Measurements from ENCODE around the gene NISCH.

The NISCH gene

GRCh38 chr3:52501046-52501445, 45.6 kb downstream of the NISCH start:
- Mint-ChIP-seq H3K9me3 (no peaks in the 10 kb centered on the region), H3K4me3 (no peak overlapping the region), H3K4me1 (peaks cover 19% of the 10 kb centered on the region), H3K27me3 (peaks cover 18% of the 10 kb centered on the region), H3K36me3 (no peaks in the 10 kb centered on the region), H3K27ac (no peak overlapping the region)
- ATAC-seq: no peak

DNA sequence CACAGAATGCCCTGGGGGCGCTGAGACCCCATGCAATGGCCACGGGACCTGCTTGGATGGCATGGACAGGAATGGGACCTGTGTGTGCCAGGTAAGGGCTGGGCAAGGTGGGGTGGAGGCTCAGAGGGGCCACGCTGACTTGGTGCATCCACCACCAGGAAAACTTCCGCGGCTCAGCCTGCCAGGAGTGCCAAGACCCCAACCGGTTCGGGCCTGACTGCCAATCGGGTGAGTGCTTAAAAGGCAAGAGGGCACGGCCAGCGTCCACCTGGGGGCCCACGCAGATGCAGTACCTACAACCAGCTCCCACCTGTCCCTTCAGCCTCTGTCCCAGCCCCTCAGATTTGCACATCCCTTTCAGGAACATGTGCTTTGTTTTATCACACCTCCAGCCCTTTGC, 46.6 kb downstream of the NISCH start:
- H3K9me3 Mint-ChIP-seq: no peaks in the 10 kb centered on the region
- peaks cover 22% of the 10 kb centered on the region for H3K27me3 Mint-ChIP-seq
- no peak overlapping the region for H3K4me3 Mint-ChIP-seq
- H3K27ac Mint-ChIP-seq: no peak overlapping the region
- peaks cover 19% of the 10 kb centered on the region for H3K4me1 Mint-ChIP-seq
- no peak for ATAC-seq
- no peaks in the 10 kb centered on the region for H3K36me3 Mint-ChIP-seq

GRCh38 chr3:52502808-52503350, 47.5 kb downstream of the NISCH start:
- no peaks in the 10 kb centered on the region for H3K9me3 Mint-ChIP-seq
- no peaks in the 10 kb centered on the region for H3K36me3 Mint-ChIP-seq
- H3K4me3 Mint-ChIP-seq: no peak overlapping the region
- ATAC-seq: no peak
- H3K27ac Mint-ChIP-seq: no peak overlapping the region
- peaks cover 22% of the 10 kb centered on the region for H3K27me3 Mint-ChIP-seq
- peaks cover 19% of the 10 kb centered on the region for H3K4me1 Mint-ChIP-seq

DNA sequence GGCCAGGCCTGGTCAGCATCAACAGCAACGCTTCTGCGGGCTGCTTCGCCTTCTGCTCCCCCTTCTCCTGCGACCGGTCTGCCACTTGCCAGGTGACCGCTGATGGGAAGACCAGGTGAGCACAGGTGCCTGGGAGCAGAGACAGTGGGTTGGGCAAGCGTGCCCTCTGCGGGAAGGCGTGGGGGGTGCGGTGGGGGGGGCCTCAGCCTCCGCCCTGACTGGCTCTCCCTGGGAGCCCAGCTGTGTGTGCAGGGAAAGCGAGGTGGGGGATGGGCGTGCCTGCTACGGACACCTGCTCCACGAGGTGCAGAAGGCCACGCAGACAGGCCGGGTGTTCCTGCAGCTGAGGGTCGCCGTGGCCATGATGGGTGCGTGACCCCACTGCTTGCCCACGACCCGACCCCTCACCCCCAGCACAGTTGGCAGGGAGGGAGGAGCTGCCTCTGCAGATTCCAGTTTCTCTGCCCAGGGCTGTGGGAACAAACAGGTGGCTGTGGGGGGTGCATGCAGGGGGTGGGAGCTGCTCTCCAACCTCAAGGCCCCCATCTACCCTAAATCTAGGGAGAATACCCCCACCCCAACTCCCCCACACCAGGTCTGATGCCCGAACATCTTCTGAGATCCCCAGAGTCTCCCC, 48.5 kb downstream of the NISCH start:
- Mint-ChIP-seq H3K9me3 (no peaks in the 10 kb centered on the region), H3K4me1 (peaks cover 12% of the 10 kb centered on the region), H3K27me3 (peaks cover 22% of the 10 kb centered on the region), H3K4me3 (no peak overlapping the region), H3K36me3 (no peaks in the 10 kb centered on the region), H3K27ac (no peak overlapping the region)
- ATAC-seq: no peak

GRCh38 chr3:52504977-52505376, 49.6 kb downstream of the NISCH start:
- H3K4me3 Mint-ChIP-seq: no peak overlapping the region
- H3K27ac Mint-ChIP-seq: no peak overlapping the region
- peaks cover 22% of the 10 kb centered on the region for H3K27me3 Mint-ChIP-seq
- peaks cover 4% of the 10 kb centered on the region for H3K4me1 Mint-ChIP-seq
- ATAC-seq: no peak
- H3K9me3 Mint-ChIP-seq: no peaks in the 10 kb centered on the region
- H3K36me3 Mint-ChIP-seq: no peaks in the 10 kb centered on the region

GRCh38 chr3:52506266-52506966, 51.0 kb downstream of the NISCH start:
- Mint-ChIP-seq H3K27ac (no peak overlapping the region), H3K36me3 (no peaks in the 10 kb centered on the region), H3K4me1 (no peaks in the 10 kb centered on the region), H3K4me3 (no peak overlapping the region), H3K9me3 (no peaks in the 10 kb centered on the region), H3K27me3 (peaks cover 22% of the 10 kb centered on the region)
- no peak for ATAC-seq

GRCh38 chr3:52507359-52507758, 52.0 kb downstream of the NISCH start:
- ATAC-seq: no peak
- H3K4me1 Mint-ChIP-seq: no peaks in the 10 kb centered on the region
- no peaks in the 10 kb centered on the region for H3K9me3 Mint-ChIP-seq
- no peak overlapping the region for H3K4me3 Mint-ChIP-seq
- H3K27ac Mint-ChIP-seq: no peak overlapping the region
- no peaks in the 10 kb centered on the region for H3K36me3 Mint-ChIP-seq
- H3K27me3 Mint-ChIP-seq: peaks cover 22% of the 10 kb centered on the region

DNA sequence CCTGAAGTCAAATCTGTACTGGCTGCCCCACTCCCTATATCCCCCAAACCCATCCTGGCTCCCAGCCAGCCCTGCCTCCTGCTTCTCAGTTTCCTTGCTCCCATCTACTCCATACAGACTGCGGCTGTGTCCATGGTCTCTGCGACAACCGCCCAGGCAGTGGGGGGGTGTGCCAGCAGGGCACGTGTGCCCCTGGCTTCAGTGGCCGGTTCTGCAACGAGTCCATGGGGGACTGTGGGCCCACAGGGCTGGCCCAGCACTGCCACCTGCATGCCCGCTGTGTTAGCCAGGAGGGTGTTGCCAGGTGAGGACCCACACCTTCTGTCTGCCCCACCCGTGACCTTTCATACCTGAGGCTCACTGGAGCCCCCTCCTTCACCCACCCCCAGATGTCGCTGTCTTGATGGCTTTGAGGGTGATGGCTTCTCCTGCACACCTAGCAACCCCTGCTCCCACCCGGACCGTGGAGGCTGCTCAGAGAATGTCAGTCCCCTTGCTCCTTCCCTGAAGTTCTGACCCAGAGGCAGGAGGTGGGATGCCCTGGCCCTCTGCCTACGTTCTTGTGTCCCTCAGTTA, 54.4 kb downstream of the NISCH start:
- peaks cover 30% of the 10 kb centered on the region for H3K27me3 Mint-ChIP-seq
- H3K9me3 Mint-ChIP-seq: no peaks in the 10 kb centered on the region
- no peak for ATAC-seq
- no peak overlapping the region for H3K27ac Mint-ChIP-seq
- H3K4me3 Mint-ChIP-seq: no peak overlapping the region
- H3K36me3 Mint-ChIP-seq: no peaks in the 10 kb centered on the region
- no peaks in the 10 kb centered on the region for H3K4me1 Mint-ChIP-seq

DNA sequence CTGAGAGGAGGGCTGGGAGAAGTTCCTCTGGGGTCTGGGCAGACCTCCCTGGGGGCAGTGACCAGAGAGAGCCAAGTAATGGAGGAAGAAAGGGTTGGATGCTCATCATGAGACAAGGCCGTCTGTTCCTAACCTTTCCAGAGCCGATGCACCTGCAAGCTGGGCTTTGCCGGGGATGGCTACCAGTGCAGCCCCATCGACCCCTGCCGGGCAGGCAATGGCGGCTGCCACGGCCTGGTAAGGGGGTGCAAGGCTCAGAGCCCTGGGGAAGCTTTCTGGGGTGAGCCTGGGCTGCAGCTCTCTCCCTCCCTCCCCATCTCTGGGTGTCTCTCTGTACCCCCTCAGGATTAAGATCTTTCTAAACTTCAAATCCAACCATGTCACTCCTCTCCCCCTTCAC, 56.1 kb downstream of the NISCH start:
- Mint-ChIP-seq H3K4me3 (no peak overlapping the region), H3K9me3 (no peaks in the 10 kb centered on the region)

GRCh38 chr3:52512105-52512504, 56.7 kb downstream of the NISCH start:
- Mint-ChIP-seq H3K27ac (no peak overlapping the region), H3K36me3 (no peaks in the 10 kb centered on the region), H3K4me1 (no peaks in the 10 kb centered on the region), H3K27me3 (peaks cover 22% of the 10 kb centered on the region), H3K4me3 (no peak overlapping the region), H3K9me3 (no peaks in the 10 kb centered on the region)
- no peak for ATAC-seq

More for the DNA sequence above, 56.1 kb downstream of the NISCH start:
- H3K4me1 Mint-ChIP-seq: no peaks in the 10 kb centered on the region
- H3K36me3 Mint-ChIP-seq: no peaks in the 10 kb centered on the region
- H3K27ac Mint-ChIP-seq: no peak overlapping the region
- peaks cover 16% of the 10 kb centered on the region for H3K27me3 Mint-ChIP-seq
- no peak for ATAC-seq

- Mint-ChIP-seq H3K4me3 (no peak overlapping the region), H3K27ac (no peak overlapping the region), H3K27me3 (peaks cover 23% of the 10 kb centered on the region), H3K36me3 (no peaks in the 10 kb centered on the region), H3K9me3 (no peaks in the 10 kb centered on the region), H3K4me1 (no peaks in the 10 kb centered on the region)
- ATAC-seq: no peak
These were observed 57.3 kb downstream of the NISCH start for GRCh38 chr3:52512727-52513126.

- H3K36me3 Mint-ChIP-seq: no peaks in the 10 kb centered on the region
- no peak overlapping the region for H3K27ac Mint-ChIP-seq
- ATAC-seq: no peak
- H3K4me1 Mint-ChIP-seq: no peaks in the 10 kb centered on the region
- peaks cover 23% of the 10 kb centered on the region for H3K27me3 Mint-ChIP-seq
- H3K4me3 Mint-ChIP-seq: no peak overlapping the region
- H3K9me3 Mint-ChIP-seq: no peaks in the 10 kb centered on the region
These were observed 57.9 kb downstream of the NISCH start for GRCh38 chr3:52513281-52513680.

DNA sequence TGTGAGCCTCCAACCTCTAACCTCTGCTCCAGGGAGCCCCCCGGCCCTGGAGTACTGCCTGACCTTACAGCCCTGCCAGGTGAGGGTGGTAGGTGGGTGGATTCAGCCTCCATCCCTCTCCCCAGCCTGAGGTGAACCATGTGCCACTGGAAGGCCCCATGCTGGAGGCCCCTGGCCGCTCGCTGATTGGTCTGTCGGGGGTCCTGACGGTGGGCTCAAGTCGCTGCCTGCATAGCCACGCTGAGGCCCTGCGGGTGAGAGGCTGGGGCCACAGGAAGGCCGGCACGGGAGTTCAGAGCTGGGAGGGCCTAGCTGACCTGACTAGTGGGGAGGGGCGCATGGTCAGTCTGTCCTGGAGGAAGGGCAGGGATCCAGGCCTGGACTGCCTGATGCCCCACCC, 59.2 kb downstream of the NISCH start:
- H3K9me3 Mint-ChIP-seq: no peaks in the 10 kb centered on the region
- H3K27ac Mint-ChIP-seq: no peak overlapping the region
- peaks cover 23% of the 10 kb centered on the region for H3K27me3 Mint-ChIP-seq
- no peaks in the 10 kb centered on the region for H3K4me1 Mint-ChIP-seq
- no peak for ATAC-seq
- no peaks in the 10 kb centered on the region for H3K36me3 Mint-ChIP-seq
- H3K4me3 Mint-ChIP-seq: no peak overlapping the region

DNA sequence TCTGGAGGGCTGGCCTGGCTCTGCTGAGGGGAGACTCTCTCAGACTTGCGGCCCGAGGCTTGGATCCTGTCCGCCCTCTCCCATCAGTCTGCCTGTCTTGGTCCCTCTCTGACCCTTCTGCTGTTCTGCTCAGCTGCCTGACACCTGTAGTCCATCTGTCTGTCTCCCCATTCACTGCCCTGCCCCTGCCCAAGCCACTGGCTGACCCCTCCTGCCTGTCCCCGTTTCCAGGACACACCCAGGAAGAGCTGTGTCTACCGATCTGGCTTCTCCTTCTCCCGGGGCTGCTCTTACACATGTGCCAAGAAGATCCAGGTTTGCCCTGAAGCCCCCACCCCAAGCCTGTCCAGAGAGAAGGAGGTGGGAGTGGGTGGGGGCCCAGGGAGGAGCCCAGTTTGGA, 59.8 kb downstream of the NISCH start:
- H3K27ac Mint-ChIP-seq: no peak overlapping the region
- no peaks in the 10 kb centered on the region for H3K4me1 Mint-ChIP-seq

GRCh38 chr3:52516509-52517195, 61.2 kb downstream of the NISCH start:
- H3K27ac Mint-ChIP-seq: no peak overlapping the region
- ATAC-seq: no peak
- H3K4me3 Mint-ChIP-seq: no peak overlapping the region
- peaks cover 23% of the 10 kb centered on the region for H3K27me3 Mint-ChIP-seq
- H3K4me1 Mint-ChIP-seq: no peaks in the 10 kb centered on the region
- H3K36me3 Mint-ChIP-seq: no peaks in the 10 kb centered on the region
- no peaks in the 10 kb centered on the region for H3K9me3 Mint-ChIP-seq

More for the DNA sequence above, 59.8 kb downstream of the NISCH start:
- no peaks in the 10 kb centered on the region for H3K9me3 Mint-ChIP-seq
- no peak for ATAC-seq
- H3K27me3 Mint-ChIP-seq: peaks cover 23% of the 10 kb centered on the region
- H3K36me3 Mint-ChIP-seq: no peaks in the 10 kb centered on the region
- H3K4me3 Mint-ChIP-seq: no peak overlapping the region

All from stimulated activated memory B cell treated with anti-CD40 and anti-IgM and Interleukin-4, amounts not matched to agents 10 μg/mL and 1 μg/mL and 100 μg/mL, for 72 hours (primary cell).